Left colon (tissue), 2 donors: ENCODE measurements around the gene RIPOR2. TPM values are rescaled to one million over a fixed set of nuclear protein-coding genes. Genes with fewer than 3 reads are reported as not detected.
A peak's percentile ranks its signal among the peaks of the same experiment; 100 is the strongest.

Experiments
- ATAC-seq: fragments of 200-7000 bp; cut with Tn5 transposase; one replicate; pipeline ENCODE4 v1.9.1; 2020; ENCODE audit warnings: mild to moderate bottlenecking, moderate library complexity
- DNase-seq, 2 donors: peaks; one replicate each; pipeline ENCODE4 v3.0.0-alpha.2; 2020
- intact Hi-C, 2 donors: fragments of 100-400 bp; cut with DNase I in 1 of 2; cut with micrococcal nuclease in 1 of 2; formaldehyde crosslinking; loops; one replicate each; pipeline versions ENCODE4 v1.11.2 to v1.14.0; 2022; cut with DNase I, micrococcal nuclease
- total RNA-seq, 2 donors: library from RNA; stranded (reverse); fragmentation: NEBNext Ultra II Directional; extraction: Animal tissue kit (Norgen Biotek cat#: 25700); gene quantifications; one replicate each; pipeline ENCODE4 v1.2.1, GENCODE V29; 2021
- donor health status: DM: no; HTN: no; CAD: no.
- donor health status: DM: yes; HTN: yes; CAD: no.

Gene RIPOR2
- total RNA-seq, 2 donors from 2014 or later = 1.7 to 2.8 TPM

DNA sequence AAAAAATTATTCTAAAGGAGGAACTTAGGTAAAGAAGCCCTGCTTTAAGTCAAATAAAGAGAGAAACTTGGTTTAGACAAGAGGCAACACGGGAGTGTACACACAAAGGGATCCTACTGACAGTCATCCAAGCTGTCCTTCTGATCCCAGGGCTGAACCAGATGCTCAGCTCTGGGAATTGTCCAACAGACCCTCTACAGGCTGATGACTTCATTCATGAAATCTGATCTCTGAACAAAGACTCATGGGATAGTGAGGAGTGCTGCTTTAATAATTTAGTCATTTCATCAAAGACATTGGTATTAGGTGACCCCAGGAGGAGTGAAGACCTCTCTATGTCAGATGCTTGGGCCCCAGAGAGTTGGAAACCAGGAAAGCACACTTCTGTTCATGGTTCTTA lies 71.4 kb downstream of the RIPOR2 start:
- ATAC-seq (no peak), DNase-seq (no peak)
- intact Hi-C loops = no loop called here

- DNase-seq = no peak
- ATAC-seq = no peak
- intact Hi-C loops = no loop called here
These were observed 73.8 kb downstream of the RIPOR2 start for GRCh38 chr6:24861934-24862333.

GRCh38 chr6:24859608-24860200 lies 76.1 kb downstream of the RIPOR2 start:
- ATAC-seq = no peak
- intact Hi-C loops = loop anchor here (10.0 kb wide), 2 partner anchors 135 to 215 kb away; no protein-coding TSS in a partner anchor
- DNase-seq = no peak

DNA sequence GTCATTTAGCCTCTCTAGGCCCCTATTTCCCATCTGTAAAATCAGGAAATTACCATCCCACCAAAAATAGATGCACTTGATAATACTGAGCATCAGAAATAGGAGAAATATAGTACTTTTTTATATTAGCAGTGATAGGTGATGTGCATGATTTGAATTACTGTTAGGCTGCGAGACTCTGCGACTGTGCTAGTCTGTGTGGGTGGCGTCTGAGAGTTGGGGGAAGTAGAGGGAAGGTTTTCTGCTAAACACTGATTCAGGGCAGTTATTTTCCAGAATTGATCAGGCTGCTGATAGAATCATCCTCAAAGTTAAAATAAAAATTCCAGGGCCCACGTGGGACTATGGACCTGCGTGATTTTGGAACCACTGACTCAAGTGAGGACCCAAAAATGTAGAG lies 76.6 kb downstream of the RIPOR2 start:
- intact Hi-C loops = loop anchor here (10.0 kb wide), 2 partner anchors 136 to 216 kb away; no protein-coding TSS in a partner anchor
- no peak for ATAC-seq
- no peak for DNase-seq

DNA sequence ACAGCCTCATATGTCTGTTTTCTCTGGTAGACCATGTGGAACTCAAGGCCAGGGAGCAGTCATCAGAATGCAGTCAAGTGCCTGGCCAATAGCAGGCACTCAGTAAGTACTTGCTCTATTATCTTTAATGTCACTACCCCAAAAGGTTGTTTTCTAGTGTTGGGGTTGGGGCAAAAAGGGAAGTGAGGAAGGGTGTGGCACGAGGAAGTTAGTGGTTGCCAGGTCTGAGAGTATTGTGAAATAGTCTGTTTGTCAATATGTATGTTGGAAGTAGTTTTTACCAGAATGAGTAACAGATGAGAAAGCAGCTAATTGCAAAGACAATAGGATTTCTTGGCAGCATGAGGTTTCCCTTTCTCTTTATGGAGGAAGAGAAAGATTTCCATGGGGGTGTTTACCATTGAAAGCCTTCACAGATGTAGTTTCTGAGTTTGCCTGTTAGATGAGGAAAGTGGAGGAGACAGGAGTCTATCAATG lies 77.5 kb downstream of the RIPOR2 start:
- ATAC-seq (peak; percentile 83), DNase-seq (peak in 1 of 2 donors; percentile 14)
- intact Hi-C loops = loop anchor here (10.0 kb wide), 2 partner anchors 137 to 217 kb away; no protein-coding TSS in a partner anchor

DNA sequence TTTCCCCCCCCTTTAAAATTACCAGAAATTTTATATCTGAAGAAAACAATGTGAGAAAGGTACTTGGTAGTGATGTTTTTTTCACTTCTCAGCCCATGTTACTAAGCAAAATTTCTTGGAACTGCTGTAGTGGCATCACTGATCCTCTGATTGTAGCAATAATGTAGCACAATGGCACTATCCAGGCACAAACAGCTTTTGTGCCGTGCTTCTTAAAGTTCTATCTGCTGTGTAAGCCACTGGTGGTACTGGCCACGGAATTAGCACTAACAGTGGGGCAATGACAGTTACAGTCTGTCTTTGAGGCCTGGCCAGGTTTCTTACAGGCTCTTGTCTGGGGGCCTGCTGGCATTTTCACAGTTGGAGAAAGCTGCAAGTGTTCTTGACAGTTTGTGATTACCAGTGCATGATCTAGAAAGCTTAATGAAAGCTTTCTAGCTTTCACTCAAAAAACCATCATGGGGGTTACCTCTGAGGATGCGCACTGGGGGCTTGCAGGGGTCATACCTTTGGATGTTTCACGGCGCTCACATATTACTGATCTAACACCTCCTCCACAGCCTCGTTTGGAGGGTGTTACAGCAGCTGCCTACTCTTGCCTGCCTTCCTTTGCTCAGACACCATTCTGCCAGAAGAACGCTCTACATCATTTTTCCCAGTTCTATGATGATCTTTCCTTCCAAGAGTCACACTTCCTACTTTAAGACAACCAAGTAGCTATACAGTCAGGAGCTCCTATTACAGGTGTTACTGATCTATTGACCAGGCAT lies 78.7 kb downstream of the RIPOR2 start:
- intact Hi-C loops = loop anchor here (2.0 to 10.0 kb wide), 3 partner anchors 138 to 218 kb away; no protein-coding TSS in a partner anchor
- DNase-seq (no peak), ATAC-seq (no peak)

- intact Hi-C loops = loop anchor here (2.0 to 10.0 kb wide), 3 partner anchors 139 to 219 kb away; no protein-coding TSS in a partner anchor
- DNase-seq = no peak
- no peak for ATAC-seq
These were observed 79.5 kb downstream of the RIPOR2 start for GRCh38 chr6:24856246-24856599.

GRCh38 chr6:24855395-24856245 lies 80.1 kb downstream of the RIPOR2 start:
- peak; percentile 81 for ATAC-seq
- DNase-seq = peak in 1 of 2 donors; percentile 55
- intact Hi-C loops = loop anchor here (2.0 to 10.0 kb wide), 3 partner anchors 139 to 219 kb away; no protein-coding TSS in a partner anchor

DNA sequence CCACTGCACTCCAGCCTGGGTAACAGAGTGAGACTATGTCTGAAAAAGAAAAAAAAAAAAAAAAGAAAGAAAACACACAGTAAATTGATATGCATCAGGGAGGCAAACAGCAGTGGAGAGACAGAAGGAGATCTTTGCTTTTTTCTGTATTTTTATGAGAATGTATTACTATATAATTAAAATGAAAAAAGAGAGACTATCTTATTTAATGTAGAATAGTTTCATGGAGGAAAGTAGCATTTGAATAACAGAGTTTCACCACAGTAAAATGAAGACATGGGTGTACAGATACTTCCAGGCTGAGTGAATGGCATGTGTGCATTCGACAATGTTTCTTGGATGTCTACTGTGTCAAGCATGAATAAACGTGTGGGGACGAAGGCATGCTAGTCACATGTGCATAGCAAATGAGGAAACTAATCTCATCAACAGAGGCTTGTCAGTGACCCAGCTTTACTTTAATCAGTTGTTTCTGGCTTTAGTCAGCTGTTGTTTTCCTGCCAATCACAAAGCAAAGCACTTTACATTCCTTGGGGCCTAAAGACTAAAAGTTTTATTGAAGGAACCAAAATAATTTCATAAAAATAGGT lies 81.6 kb downstream of the RIPOR2 start:
- ATAC-seq = no peak
- DNase-seq = no peak
- intact Hi-C loops = loop anchor here (10.0 kb wide), 2 partner anchors 141 to 221 kb away; no protein-coding TSS in a partner anchor

DNA sequence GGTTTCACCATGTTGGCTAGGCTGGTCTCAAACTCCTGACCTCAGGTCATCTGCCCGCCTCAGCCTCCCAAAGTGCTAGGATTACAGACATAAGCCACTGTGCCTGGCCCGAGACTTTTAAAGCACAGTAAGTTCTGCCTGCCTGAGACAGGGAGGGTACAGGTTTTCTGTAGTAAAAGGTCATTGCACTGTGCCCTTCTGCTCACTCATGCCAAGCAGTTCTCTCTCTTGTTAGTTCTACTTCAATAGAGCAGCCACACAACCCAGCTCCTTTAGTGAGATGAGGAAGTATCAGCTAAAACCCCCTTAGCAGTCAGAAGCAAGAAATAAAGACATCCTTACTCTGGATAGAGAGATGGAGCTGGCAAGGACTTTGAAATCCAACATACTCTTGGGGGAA lies 84.7 kb downstream of the RIPOR2 start:
- ATAC-seq = no peak
- DNase-seq = no peak
- intact Hi-C loops = loop anchor here (10.0 kb wide), 2 partner anchors 144 to 224 kb away; no protein-coding TSS in a partner anchor

DNA sequence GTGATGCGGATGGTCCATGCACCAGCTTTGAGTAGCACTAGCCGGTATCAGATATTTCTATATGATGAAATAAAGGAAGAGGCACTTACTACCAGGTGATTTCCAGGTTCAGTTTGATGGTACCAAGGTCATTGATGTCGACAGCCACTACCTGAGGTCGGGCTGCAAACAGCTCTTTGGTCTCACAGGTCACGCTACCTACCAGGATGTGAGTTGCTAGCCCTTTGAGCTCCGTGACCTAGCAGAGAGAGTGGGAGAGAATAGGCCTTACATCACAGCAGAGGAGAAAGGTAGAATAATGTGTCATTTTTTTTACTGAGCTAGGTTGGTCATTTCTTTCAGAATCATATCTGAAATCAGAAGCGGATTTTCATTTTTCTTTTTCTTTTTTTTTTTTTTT lies 86.0 kb downstream of the RIPOR2 start:
- ATAC-seq = no peak
- no peak for DNase-seq
- intact Hi-C loops = loop anchor here (10.0 kb wide), 2 partner anchors 145 to 225 kb away; no protein-coding TSS in a partner anchor

- DNase-seq = no peak
- intact Hi-C loops = no loop called here
- no peak for ATAC-seq
These were observed 87.3 kb downstream of the RIPOR2 start for GRCh38 chr6:24848461-24848860.

- DNase-seq (no peak), ATAC-seq (no peak)
- intact Hi-C loops = no loop called here
These were observed 88.4 kb downstream of the RIPOR2 start for GRCh38 chr6:24847402-24847801.

DNA sequence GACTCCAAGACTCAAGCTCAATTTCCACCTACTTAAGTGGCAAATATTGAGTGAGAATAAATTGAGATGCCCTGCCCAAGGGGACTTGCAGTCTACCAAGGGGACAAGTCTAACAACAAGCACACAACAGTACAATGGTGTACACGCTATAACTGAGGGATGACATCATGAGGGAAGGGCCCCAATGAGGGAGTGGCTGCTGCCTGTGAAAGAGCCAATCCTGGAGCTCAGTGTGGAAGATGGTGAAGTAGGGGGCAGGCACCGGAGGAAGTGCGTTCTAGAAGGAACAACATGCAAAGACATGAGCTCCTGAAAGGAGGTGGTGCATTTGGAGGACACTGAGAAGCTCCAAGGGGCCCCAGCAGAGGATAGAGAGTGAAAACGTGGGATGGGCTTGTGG lies 90.2 kb downstream of the RIPOR2 start:
- intact Hi-C loops = no loop called here
- ATAC-seq (no peak), DNase-seq (no peak)

GRCh38 chr6:24844903-24845302 lies 90.9 kb downstream of the RIPOR2 start:
- DNase-seq = no peak
- intact Hi-C loops = no loop called here
- ATAC-seq = no peak

DNA sequence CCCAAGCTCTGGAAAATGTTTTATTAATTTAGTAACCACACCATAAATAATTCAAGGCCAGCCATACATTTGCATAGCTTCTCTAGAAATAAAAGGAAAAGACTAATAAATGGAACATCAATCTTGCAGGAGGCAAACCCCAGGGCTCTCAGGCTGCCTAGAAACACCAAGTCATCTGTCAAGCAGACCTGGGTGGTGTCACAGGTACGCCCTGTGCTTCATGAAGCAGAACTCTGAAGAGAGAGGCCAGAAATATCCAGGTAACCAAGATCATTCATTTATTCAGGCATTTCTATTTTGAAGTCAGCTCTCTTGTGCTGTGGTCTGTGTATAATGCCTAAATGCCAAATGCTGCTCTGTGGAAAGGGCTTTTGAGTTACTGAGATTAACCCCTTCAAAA lies 91.7 kb downstream of the RIPOR2 start:
- ATAC-seq = no peak
- intact Hi-C loops = no loop called here
- DNase-seq = no peak

GRCh38 chr6:24840187-24840586 lies 95.6 kb downstream of the RIPOR2 start:
- DNase-seq (no peak), ATAC-seq (no peak)
- intact Hi-C loops = no loop called here

DNA sequence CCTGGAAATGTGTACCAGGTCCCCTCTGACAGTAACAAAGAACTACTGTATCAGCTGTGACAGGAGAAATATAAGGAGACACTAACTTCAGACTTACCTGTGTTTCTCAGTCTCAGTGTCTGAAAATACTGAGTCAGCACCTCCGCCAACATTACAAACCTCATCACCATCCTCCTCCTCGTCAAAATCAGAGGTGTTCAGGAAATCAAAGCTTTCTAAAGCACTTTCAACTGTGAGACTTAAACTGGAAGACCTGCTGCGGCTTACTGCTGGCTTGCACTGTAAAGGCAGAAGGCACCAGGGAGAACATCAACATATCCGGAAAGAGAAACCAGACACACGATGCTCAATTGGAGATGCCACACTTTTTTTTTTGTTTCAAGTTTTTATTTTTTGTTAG lies 96.8 kb downstream of the RIPOR2 start:
- intact Hi-C loops = no loop called here
- DNase-seq (no peak), ATAC-seq (no peak)

DNA sequence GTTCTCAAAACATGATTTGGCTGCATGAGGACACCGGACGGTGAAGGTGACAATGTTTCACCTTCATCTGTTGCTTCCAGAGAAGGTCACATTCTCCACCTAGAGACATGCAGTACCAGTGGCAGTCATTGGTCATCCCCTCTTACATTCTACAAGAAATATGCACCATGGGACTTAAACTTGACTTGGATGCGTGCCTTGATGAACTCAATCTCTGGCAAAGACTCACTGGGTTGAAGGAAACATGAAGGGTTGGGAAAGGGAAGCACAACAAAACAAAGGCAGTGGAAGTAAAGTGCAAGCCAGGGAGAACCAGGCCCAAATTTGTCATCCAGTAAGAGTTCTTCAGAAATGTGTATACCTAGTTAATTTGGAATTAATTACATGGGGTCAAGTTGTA lies 97.7 kb downstream of the RIPOR2 start:
- intact Hi-C loops = no loop called here
- ATAC-seq (no peak), DNase-seq (no peak)
